Astrocyte (in vitro differentiated cells and primary cell): ENCODE results near the gene PATE1. TPM values are rescaled to one million over a fixed set of nuclear protein-coding genes. Genes with fewer than 3 reads are reported as not detected.
A peak's percentile ranks its signal among the peaks of the same experiment; 100 is the strongest.

Source experiments
- DNase-seq: peaks from one replicate; pipeline ENCODE4 v3.0.0-alpha.2; 2010; ENCODE audit warnings: low read depth
- FAIRE-seq: peaks from 2 replicates; lab custom pipeline; 2011; peaks lifted over from hg19 to GRCh38; lab: Jason Lieb, UNC
- H2AFZ ChIP-seq: 2 replicates; pipeline ENCODE4 v1.6.0; 2012; ENCODE audit warnings: low read depth, low read length, inconsistent platforms
- H3K27ac ChIP-seq: 2 replicates; pipeline ENCODE4 v1.5.1; 2011; ENCODE audit warnings: low read depth, low read length, inconsistent platforms
- H3K27me3 ChIP-seq: 2 replicates; pipeline ENCODE4 v1.6.0; 2011; ENCODE audit warnings: low read length, inconsistent platforms; ENCODE audit not compliant: insufficient read depth
- H3K36me3 ChIP-seq: 2 replicates; pipeline ENCODE4 v1.5.1; 2011; ENCODE audit warnings: low read length, inconsistent platforms; ENCODE audit not compliant: insufficient read depth
- H3K4me1 ChIP-seq: 2 replicates; pipeline ENCODE4 v1.5.1; 2011; ENCODE audit warnings: low read length, inconsistent platforms; ENCODE audit not compliant: insufficient read depth
- H3K4me2 ChIP-seq: 2 replicates; pipeline ENCODE4 v1.6.0; 2012; ENCODE audit warnings: low read length, inconsistent platforms
- H3K4me3 ChIP-seq: 2 replicates; pipeline ENCODE4 v1.5.1; 2011; ENCODE audit warnings: low read depth, mild to moderate bottlenecking, low read length, inconsistent platforms; ENCODE audit not compliant: insufficient read depth
- H3K79me2 ChIP-seq: 2 replicates; pipeline ENCODE4 v1.6.0; 2012; ENCODE audit warnings: mild to moderate bottlenecking, low read length, inconsistent platforms; ENCODE audit not compliant: insufficient read depth
- H3K9ac ChIP-seq: 2 replicates; pipeline ENCODE4 v1.6.0; 2012; ENCODE audit warnings: mild to moderate bottlenecking, low read length, inconsistent platforms
- H3K9me3 ChIP-seq: 2 replicates; pipeline ENCODE4 v1.5.1; 2012; ENCODE audit warnings: low read depth, mild to moderate bottlenecking, low read length, inconsistent platforms; ENCODE audit not compliant: insufficient read depth
- H4K20me1 ChIP-seq: 2 replicates; pipeline ENCODE4 v1.6.0; 2012; ENCODE audit warnings: low read length, inconsistent platforms; ENCODE audit not compliant: insufficient read depth
- H3K27ac Mint-ChIP-seq: one replicate; pipeline ENCODE4 v1.8.0; 2021; ENCODE audit warnings: mild to moderate bottlenecking, mixed read lengths; ENCODE audit not compliant: unreplicated experiment
- H3K27me3 Mint-ChIP-seq: one replicate; pipeline ENCODE4 v1.8.0; 2021; ENCODE audit warnings: low read depth, mixed read lengths; ENCODE audit not compliant: unreplicated experiment
- H3K36me3 Mint-ChIP-seq: one replicate; pipeline ENCODE4 v1.8.0; 2021; ENCODE audit warnings: low read depth, mixed read lengths; ENCODE audit not compliant: unreplicated experiment
- H3K4me1 Mint-ChIP-seq: one replicate; pipeline ENCODE4 v1.8.0; 2021; ENCODE audit warnings: low read depth, mixed read lengths; ENCODE audit not compliant: unreplicated experiment
- H3K4me3 Mint-ChIP-seq: one replicate; pipeline ENCODE4 v1.8.0; 2021; ENCODE audit warnings: mild to moderate bottlenecking, moderate library complexity, mixed read lengths; ENCODE audit not compliant: unreplicated experiment
- H3K9me3 Mint-ChIP-seq: one replicate; pipeline ENCODE4 v1.8.0; 2021; ENCODE audit warnings: mild to moderate bottlenecking, mixed read lengths; ENCODE audit not compliant: unreplicated experiment
- EZH2 ChIP-seq: IDR thresholded peaks from 2 replicates; pipeline ENCODE4 v1.6.1; 2012; ENCODE audit warnings: mild to moderate bottlenecking, low read length, inconsistent platforms; ENCODE audit not compliant: insufficient read depth
- total RNA-seq: library from RNA; stranded (reverse); gene quantifications from 2 replicates; pipeline ENCODE4 v1.2.1, GENCODE V29; 2021
- TF ChIP-seq, protein P1 (sequence below): IDR thresholded peaks from 2 replicates; pipeline ENCODE4 v1.5.1; 2011; ENCODE audit warnings: low read depth, mild to moderate bottlenecking, inconsistent platforms, low read length, moderate library complexity; ENCODE audit not compliant: insufficient read depth

The PATE1 gene
- total RNA-seq, 1 donor from 2014 or later, result not detected

DNA sequence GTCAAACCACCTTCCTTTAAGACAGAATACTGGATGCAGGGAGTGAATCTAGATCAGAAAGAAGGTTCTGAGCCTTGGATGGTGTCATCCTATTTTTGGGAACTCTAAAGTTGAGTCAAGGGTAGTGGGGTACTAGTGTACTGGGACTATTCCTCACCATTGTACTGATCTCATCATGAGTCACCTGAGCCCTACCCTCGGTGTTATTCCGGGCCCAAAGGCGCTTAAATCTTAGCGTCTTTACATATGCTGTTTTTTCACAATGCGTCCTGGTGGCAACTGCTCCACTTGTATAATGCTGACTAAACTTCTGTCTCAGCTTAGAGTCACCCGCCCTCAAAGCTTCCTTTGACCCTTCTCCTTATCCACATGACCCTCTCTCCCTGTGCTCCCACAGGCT, 25.3 kb upstream of the PATE1 start:
- H3K27ac Mint-ChIP-seq, result no peak overlapping the region
- no peaks in the 10 kb centered on the region for H3K79me2 ChIP-seq
- H3K27ac ChIP-seq, result no peak overlapping the region
- H3K4me3 Mint-ChIP-seq, result no peak overlapping the region
- H3K4me1 Mint-ChIP-seq, result no peaks in the 10 kb centered on the region
- H3K36me3 Mint-ChIP-seq, result no peaks in the 10 kb centered on the region
- peaks cover 2% of the 10 kb centered on the region for H3K27me3 Mint-ChIP-seq
- H3K9ac ChIP-seq, result no peak overlapping the region
- FAIRE-seq (no peak), DNase-seq (peak; percentile 1)
- no peak overlapping the region for H2AFZ ChIP-seq
- no peaks in the 10 kb centered on the region for H3K4me1 ChIP-seq
- TF ChIP-seq, protein P1, sequence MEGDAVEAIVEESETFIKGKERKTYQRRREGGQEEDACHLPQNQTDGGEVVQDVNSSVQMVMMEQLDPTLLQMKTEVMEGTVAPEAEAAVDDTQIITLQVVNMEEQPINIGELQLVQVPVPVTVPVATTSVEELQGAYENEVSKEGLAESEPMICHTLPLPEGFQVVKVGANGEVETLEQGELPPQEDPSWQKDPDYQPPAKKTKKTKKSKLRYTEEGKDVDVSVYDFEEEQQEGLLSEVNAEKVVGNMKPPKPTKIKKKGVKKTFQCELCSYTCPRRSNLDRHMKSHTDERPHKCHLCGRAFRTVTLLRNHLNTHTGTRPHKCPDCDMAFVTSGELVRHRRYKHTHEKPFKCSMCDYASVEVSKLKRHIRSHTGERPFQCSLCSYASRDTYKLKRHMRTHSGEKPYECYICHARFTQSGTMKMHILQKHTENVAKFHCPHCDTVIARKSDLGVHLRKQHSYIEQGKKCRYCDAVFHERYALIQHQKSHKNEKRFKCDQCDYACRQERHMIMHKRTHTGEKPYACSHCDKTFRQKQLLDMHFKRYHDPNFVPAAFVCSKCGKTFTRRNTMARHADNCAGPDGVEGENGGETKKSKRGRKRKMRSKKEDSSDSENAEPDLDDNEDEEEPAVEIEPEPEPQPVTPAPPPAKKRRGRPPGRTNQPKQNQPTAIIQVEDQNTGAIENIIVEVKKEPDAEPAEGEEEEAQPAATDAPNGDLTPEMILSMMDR, result no peak
- no peak for TF ChIP-seq EZH2
- no peaks in the 10 kb centered on the region for H3K27me3 ChIP-seq
- H3K9me3 ChIP-seq, result no peaks in the 10 kb centered on the region
- no peaks in the 10 kb centered on the region for H3K36me3 ChIP-seq
- no peak overlapping the region for H3K4me3 ChIP-seq
- no peaks in the 10 kb centered on the region for H4K20me1 ChIP-seq
- H3K4me2 ChIP-seq, result no peak overlapping the region
- peaks cover 4% of the 10 kb centered on the region for H3K9me3 Mint-ChIP-seq

- H3K4me3 ChIP-seq, result no peak overlapping the region
- H3K36me3 ChIP-seq, result no peaks in the 10 kb centered on the region
- DNase-seq (peak; percentile 15), FAIRE-seq (no peak)
- H3K4me2 ChIP-seq, result no peak overlapping the region
- TF ChIP-seq, protein P1, result no peak
- TF ChIP-seq EZH2, result no peak
- no peak overlapping the region for H3K27ac ChIP-seq
- no peaks in the 10 kb centered on the region for H3K79me2 ChIP-seq
- Mint-ChIP-seq H3K4me1 (no peaks in the 10 kb centered on the region), H3K27me3 (peaks cover 5% of the 10 kb centered on the region), H3K4me3 (no peak overlapping the region), H3K27ac (no peak overlapping the region), H3K9me3 (no peaks in the 10 kb centered on the region), H3K36me3 (no peaks in the 10 kb centered on the region)
- H2AFZ ChIP-seq, result no peak overlapping the region
- H3K9ac ChIP-seq, result no peak overlapping the region
- no peaks in the 10 kb centered on the region for H3K4me1 ChIP-seq
- H4K20me1 ChIP-seq, result no peaks in the 10 kb centered on the region
- H3K9me3 ChIP-seq, result no peaks in the 10 kb centered on the region
- no peaks in the 10 kb centered on the region for H3K27me3 ChIP-seq
Measured at GRCh38 chr11:125724125-125724524, 22.0 kb upstream of the PATE1 start.

GRCh38 chr11:125728969-125729368, 17.1 kb upstream of the PATE1 start:
- H3K4me3 Mint-ChIP-seq, result no peak overlapping the region
- no peak overlapping the region for H3K9ac ChIP-seq

More at GRCh38 chr11:125728969-125729368, 17.1 kb upstream of the PATE1 start:
- Mint-ChIP-seq H3K27me3 (peaks cover 8% of the 10 kb centered on the region), H3K27ac (no peak overlapping the region), H3K9me3 (no peaks in the 10 kb centered on the region), H3K4me1 (no peaks in the 10 kb centered on the region), H3K36me3 (no peaks in the 10 kb centered on the region)
- Histone ChIP-seq H3K9me3 (no peaks in the 10 kb centered on the region), H3K79me2 (no peaks in the 10 kb centered on the region), H3K36me3 (no peaks in the 10 kb centered on the region), H3K4me1 (no peaks in the 10 kb centered on the region), H3K27me3 (no peaks in the 10 kb centered on the region), H3K27ac (no peak overlapping the region), H2AFZ (no peak overlapping the region), H3K4me3 (no peak overlapping the region), H3K4me2 (no peak overlapping the region), H4K20me1 (no peaks in the 10 kb centered on the region)
- TF ChIP-seq EZH2, result no peak
- TF ChIP-seq, protein P1, result no peak
- FAIRE-seq, result no peak
- no peak for DNase-seq
